Memory B cell (primary cell): ENCODE data around the gene SLC25A40.

Experiments
- ATAC-seq: fragments of 150-1000 bp; cut with Tn5 transposase; 2 replicates; pipeline ENCODE4 v1.10.0; 2021; ENCODE audit warnings: low read depth, mild to moderate bottlenecking, moderate library complexity
- DNase-seq, 2 donors: peaks; one replicate each; pipeline ENCODE4 v3.0.0; 2022; ENCODE audit warnings: low spot score in 2 of 2
- H3K27ac Mint-ChIP-seq: one replicate; pipeline ENCODE4 v1.8.0; 2022; ENCODE audit warnings: mild to moderate bottlenecking, moderate library complexity, mixed read lengths
- H3K27me3 Mint-ChIP-seq: one replicate; pipeline ENCODE4 v1.8.0; 2022; ENCODE audit warnings: mixed read lengths
- H3K36me3 Mint-ChIP-seq: one replicate; pipeline ENCODE4 v1.8.0; 2022; ENCODE audit warnings: mild to moderate bottlenecking, mixed read lengths
- H3K4me1 Mint-ChIP-seq: one replicate; pipeline ENCODE4 v1.8.0; 2022; ENCODE audit warnings: mixed read lengths
- H3K4me3 Mint-ChIP-seq: one replicate; pipeline ENCODE4 v1.8.0; 2022; ENCODE audit warnings: mild to moderate bottlenecking, moderate library complexity, mixed read lengths
- H3K9me3 Mint-ChIP-seq: one replicate; pipeline ENCODE4 v1.8.0; 2022; ENCODE audit warnings: mixed read lengths

The SLC25A40 gene

GRCh38 chr7:87785368-87785995, 90.7 kb downstream of the SLC25A40 start:
- ATAC-seq (no peak), DNase-seq (no peak)
- no peaks in the 10 kb centered on the region for H3K36me3 Mint-ChIP-seq
- H3K27me3 Mint-ChIP-seq, result peaks cover 7% of the 10 kb centered on the region
- peaks cover 3% of the 10 kb centered on the region for H3K9me3 Mint-ChIP-seq
- no peak overlapping the region for H3K27ac Mint-ChIP-seq
- no peaks in the 10 kb centered on the region for H3K4me1 Mint-ChIP-seq
- H3K4me3 Mint-ChIP-seq, result no peak overlapping the region

- ATAC-seq, result no peak
- H3K27ac Mint-ChIP-seq, result no peak overlapping the region
- H3K9me3 Mint-ChIP-seq, result peaks cover 3% of the 10 kb centered on the region
- no peak overlapping the region for H3K4me3 Mint-ChIP-seq
- H3K27me3 Mint-ChIP-seq, result peaks cover 7% of the 10 kb centered on the region
- DNase-seq, result no peak
- H3K4me1 Mint-ChIP-seq, result no peaks in the 10 kb centered on the region
- no peaks in the 10 kb centered on the region for H3K36me3 Mint-ChIP-seq
These were observed 91.7 kb downstream of the SLC25A40 start for GRCh38 chr7:87784424-87784823.
